Activated naive CD4-positive, alpha-beta T cell treated with Interleukin-2 at 50 U/mL for 16 hours (primary cell): ENCODE data around the gene CA5A.
"Not testable (repeated sequence)": the region's sequence is repeated elsewhere in the genome, so short reads cannot be mapped to it uniquely, and the experiment has no call there.

Experiments
- DNase-seq: peaks from one replicate; pipeline ENCODE4 v3.0.0-alpha.2; 2020

The CA5A gene

GRCh38 chr16:87922250-87922871 lies 14.0 kb downstream of the CA5A start:
- no peak for DNase-seq

DNA sequence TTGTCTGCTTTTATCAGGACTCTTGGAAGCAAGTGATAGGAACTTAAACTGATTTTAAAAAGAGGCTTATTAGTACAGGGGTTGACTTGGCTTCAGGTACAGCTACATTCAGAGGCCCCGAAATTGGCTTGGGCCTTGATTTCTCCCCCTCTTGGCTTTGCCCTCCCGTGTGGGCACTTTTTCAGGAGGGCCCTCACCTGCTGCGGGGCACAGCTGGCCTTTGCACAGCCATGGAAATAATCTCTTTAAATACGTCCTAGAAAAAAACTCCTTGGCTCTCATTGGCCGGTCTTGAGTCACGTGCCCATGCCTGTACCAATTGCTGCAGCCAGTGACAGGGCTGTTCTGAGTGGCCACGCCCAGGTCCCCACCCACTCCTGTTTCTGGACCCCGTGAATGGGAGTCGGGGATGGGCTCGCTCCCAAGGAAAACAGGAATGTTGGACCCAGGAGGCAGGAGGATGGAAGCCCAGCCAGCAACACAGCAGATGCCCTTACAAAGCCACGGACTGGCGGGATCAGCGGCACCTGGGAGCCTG lies 15.0 kb downstream of the CA5A start:
- DNase-seq, result no peak

DNA sequence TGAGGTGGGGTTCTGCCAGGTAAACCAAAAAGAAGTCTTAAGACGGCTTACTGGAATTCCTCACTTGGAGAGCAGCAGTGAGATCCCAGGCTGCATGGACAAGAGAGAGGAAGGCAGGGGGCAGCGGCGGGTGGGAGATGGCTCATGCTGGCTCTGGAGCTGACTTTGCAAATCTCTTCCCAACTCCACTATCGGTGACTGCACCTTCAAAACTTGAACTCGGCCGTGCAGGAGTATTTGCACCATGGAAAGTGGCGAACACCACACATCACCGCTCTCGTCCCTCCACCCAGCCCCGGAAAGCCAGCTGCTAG lies 16.7 kb downstream of the CA5A start:
- DNase-seq, result no peak

DNA sequence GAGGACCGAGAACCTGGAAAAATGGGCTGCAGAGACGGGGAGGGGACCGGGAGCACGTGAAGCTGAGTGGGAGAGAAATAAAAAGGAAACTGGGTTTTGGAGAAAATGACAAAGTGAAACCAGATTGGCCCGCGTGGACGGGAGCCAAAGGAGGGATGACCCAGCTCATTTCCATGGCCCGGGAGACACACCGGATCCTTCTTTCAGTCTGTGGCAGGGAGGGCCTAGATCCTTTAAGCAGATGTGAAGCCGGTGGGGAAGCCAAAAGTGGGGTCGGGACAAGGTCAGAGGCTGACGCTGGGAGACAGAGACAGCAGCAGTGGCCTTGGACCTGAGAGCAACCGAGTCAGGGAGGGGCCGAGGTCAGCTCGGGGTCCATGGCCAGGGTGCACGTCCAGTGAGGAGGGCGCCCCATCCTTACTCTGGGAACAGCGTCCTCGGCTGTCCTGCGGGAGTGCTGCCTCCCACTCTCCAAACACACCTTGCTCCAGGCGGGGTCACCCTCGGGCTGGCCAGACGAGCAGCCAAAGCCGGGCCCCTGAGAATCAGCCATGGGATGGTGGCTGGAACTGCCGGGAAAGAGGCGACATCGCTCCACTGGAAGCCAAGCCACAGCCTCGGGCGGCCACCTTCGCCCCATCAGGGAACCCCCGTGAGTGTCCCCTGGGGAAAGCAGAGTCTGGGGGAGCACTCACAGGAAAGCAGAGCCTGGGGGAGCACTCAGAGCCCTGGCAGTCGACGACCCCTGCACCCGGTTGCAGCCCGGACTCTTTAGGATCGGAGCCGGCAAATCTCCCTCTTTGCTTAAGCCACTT lies 17.3 kb downstream of the CA5A start:
- DNase-seq, result no peak

- no peak for DNase-seq
Measured at GRCh38 chr16:87918338-87918737, 18.0 kb downstream of the CA5A start.

DNA sequence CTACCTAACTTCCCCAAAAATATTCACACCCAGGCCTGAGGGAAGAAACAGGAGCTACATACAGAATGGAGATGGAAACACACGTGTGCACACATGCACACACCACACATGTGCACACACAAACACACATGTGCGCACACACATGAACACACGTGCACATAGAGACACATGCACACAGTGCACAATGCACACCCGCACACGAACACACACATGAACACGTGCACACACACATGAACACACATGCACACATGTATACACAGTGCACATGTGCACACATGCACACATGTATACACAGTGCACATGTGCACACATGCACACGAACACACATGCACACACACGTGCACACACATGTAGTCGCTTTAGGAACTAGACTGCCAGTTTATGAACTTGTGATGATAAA lies 18.8 kb downstream of the CA5A start:
- DNase-seq, result no peak

DNA sequence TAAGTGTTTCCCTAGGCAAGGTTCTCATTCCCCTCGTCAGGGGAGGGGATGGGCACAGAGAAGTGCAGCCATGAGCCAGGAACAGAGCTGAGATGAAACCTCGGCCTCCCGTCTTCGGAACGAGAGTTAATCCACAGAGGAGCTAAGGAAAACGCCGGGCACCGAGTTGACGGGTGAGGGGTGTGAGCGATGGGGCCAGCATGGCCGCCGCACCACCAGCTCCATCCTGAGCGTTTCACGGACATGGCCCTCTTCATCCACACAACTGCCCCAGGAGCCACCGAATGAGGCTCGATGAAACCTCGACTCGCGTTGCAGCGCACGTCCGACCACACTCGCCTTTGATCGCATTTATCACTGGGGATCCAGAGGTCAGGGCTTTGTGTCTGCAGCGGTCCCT lies 21.5 kb downstream of the CA5A start:
- DNase-seq, result no peak

DNA sequence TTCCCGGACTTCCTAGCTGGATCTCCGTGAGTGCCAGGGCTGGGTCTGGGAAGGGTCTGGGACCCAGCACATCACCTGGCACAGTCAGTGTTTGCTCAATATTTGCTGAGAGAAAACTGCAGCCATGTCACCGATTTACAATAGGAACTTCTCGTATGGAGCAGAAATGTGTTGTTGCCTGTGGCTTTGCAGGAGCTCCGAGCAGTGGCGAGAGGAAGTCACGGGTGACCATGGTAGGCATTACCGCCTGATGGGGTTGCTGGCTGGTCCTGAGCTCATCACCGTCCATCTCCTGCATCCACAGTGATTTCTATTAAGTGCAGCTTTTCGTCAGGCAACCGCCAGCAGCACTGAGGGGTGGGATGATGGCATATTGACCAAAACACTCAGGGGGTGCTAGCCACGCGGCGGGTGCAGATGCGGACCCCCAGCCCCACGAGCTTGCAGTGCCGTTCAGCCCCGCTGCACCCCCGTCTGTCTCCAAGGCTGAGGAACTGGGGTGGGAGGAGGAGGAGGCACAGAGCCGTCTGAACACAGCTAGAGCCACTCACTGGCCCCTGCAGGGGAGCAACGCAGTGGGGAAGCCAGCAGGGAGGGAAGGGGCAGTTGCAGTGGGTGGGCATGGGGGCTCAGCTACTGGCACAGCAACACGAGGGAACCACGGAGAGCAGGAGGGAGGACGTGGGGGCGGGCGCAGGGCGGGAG lies 22.2 kb downstream of the CA5A start:
- not testable (repeated sequence) for DNase-seq

- DNase-seq, result not testable (repeated sequence)
Measured at GRCh38 chr16:87912691-87913090, 23.6 kb downstream of the CA5A start.

DNA sequence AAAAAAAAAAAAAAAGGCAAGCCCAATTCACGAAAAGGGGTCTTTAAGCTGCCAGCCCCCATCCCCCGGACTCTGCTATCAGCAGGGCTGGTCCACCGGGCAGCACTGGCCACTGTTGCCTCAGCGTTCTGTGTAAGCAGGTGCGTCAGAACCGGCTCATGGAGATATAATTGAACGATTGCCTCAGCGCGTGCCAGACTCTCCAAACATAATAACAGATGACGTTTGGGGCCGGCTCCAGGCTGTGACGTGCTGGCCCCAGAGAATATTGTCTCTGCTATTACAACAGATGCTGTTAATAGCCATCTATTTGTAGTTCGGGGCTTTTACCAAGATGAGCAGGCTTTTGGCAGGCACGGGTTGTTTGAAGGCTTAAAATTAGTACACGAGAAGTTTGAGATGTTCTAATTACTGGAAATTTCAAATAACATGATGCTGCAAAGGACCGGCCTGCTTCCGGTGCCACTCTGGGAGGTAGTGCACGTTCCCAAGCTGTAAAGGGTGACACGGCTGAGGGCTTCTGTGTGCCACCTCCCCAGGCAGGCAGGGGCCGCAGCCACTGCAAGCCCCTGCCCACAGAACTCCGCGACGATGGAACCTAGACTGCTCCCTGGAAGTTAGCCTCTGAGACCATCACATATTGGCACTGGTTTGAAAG lies 25.1 kb downstream of the CA5A start:
- DNase-seq, result not testable (repeated sequence)

DNA sequence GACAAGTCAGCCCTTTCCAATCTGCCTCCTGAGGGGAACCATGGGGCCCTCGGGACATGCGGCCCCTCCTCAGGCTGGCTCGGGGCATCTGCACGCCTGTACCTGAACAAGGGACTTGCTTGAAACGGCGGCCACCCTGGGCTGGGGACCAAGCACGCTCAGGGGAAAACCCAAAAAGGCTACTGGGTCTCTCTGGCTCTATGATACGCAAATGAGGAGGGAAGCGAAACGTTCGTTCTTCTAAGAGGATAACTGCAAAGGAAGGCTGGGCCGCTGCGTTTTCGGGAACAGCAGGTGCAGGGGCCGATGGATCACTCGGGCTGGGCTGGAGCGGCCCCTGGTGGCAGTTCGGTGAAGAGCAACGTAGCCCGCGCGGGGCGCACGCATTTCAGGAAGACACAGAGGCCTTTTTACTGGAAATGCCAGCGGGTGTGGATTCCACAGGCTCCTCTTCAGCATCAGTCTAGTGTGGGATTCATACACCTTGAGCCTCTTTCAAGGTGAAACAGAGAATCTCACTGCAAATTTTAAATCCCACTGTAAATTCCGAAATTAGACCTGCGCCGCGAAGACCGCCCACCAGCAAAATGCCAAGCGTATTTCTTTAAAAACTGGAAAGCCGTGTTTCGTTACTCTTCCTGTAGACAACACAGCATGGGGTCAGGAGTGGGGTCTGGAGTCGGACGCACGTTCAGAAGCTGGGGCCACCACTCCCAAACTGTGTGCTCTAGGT lies 27.0 kb downstream of the CA5A start:
- DNase-seq, result peak; percentile 87

DNA sequence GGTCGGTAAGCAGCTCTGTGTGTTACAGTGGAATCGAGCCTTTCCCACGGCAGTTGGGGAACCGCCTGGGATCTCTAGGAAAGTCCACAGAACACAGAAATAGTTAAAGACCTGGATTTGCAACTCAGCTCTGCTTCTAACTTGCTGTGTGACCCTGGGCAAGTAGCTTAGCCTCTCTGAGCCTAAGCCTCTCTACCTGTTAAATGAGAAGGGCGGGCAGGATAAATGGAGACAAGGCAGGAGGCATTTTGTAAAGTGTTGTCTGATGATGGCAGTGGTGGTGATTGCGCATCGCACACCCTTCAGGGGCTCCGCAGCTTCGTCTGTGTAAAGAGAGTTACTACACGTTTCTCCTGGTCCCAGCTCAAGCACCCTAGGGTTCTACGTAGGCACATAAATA lies 28.2 kb downstream of the CA5A start:
- not testable (repeated sequence) for DNase-seq

GRCh38 chr16:87905521-87905920 lies 30.8 kb downstream of the CA5A start:
- DNase-seq, result not testable (repeated sequence)

GRCh38 chr16:87904963-87905362 lies 31.4 kb downstream of the CA5A start:
- not testable (repeated sequence) for DNase-seq

DNA sequence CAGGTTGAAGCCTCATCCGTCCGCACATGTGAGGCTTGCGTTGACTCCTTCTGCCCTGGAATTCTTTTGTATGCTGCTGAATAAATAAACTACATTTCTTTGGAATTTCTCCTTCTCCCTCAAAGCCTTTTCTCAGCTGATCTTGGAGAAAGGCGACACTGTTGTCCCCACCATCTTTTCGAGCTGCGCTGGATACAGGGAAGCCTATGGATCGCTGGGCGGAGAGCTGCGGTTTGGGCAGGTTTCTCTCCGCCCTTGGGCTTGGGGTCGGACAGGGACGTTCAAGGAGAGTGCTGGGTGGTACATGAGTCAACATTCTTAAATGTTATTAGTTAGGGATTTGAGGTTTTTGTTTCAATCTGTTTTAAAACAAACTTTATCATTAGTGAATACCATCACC lies 35.8 kb downstream of the CA5A start:
- not testable (repeated sequence) for DNase-seq

GRCh38 chr16:87897521-87898505 lies 38.5 kb downstream of the CA5A start:
- peak; percentile 52 for DNase-seq

DNA sequence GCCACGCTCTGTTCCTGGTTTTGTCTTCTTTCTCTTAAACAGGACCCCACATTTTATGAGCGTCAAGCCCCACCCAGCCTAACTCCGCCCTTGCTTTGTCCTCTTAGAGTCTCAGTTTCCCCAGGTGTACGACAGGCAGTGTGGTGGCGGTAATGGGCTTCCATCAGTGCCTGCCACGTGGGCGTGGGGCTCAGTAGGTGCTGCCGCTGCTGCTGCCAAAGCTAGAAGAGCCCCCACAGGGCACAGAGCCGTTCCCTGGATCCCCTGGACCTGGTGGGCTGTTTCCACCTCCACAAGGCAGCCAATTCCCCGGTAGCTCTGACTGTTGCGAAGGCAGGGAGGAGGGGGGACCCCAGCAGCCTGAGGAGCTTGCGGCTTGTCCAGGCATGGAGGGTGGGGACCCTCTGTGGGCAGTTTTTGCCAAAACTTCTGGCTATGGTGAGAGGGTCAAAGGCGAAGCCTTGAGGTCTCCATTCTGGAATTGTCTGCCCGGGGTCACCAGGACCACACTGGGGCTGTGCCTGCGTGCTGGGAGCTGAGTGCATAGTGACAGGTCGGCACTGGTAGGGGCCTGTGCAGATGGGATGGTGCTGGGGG lies 39.3 kb downstream of the CA5A start:
- DNase-seq, result not testable (repeated sequence)

- peak; percentile 23 for DNase-seq
Measured at GRCh38 chr16:87896176-87896890, 40.0 kb downstream of the CA5A start.

DNA sequence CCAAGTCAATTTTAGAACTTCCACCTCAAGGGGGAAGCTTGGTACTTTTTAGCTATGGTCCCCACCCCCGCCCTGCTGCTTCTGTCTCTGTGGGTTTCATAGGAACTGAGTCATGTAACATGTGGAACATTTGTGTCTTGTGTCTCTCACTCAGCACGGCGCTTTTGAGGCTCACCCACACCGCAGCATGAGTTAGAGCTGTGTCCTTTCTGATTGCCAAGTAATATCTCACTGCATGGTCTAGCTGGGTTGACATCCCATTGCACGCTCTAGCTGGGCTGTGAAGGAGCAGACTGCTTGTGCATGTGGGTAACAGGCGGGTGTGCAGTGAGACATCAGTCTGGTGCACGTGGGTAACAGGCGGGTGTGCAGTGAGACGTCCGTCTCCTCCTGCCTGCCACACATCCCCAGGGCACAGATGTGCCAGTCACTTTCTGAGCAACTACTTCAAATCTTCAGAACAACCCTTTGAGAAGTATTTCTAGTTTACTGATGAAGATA lies 40.6 kb downstream of the CA5A start:
- peak; percentile 87 for DNase-seq

DNA sequence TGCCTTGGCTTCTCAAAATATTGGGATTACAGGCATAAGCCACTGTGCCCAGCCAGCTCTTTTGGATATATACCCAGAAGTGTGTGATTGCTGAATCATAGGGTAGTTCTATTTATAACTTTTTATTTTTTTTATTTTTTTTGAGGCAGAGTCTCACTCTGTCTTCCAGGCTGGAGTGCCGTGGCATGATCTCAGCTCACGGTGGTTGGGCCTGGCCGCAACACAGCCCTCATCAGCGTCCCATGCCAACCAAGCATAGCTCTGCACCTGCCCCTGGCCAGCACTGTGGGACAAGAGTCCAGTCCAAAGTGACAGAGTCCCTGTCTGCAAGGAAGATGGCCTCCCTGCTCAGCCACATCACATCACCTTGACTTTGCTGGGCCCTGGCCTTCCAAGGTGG lies 42.3 kb downstream of the CA5A start:
- not testable (repeated sequence) for DNase-seq
